CD4-positive, alpha-beta T cell treated with Interleukin-10 for 1 hour (primary cell): ENCODE data around the gene MAP2.
"Not testable (repeated sequence)": the region's sequence is repeated elsewhere in the genome, so short reads cannot be mapped to it uniquely, and the experiment has no call there.

ENCODE experiments used
- DNase-seq: peaks from one replicate; pipeline ENCODE4 v3.0.0-alpha.2; 2020

MAP2 gene

DNA sequence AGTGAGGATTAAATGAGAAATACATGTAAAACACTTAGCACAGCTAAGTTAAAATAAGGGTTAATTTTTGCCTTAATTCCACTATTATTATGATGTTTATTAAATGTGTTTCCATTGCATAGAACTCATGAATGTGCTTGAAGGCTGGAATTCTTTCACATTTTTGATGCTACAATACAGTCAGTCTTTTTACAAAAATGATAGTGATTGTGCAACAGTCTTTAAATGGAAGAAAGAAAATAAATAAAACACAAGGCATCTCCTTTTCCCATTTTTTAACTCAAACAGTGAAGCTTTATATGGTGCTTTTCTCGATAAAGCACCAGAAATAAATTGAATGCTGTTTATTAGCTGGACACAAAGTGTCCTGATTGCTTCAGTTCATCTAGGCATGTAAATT lies 123.9 kb downstream of the MAP2 start:
- DNase-seq = no peak

DNA sequence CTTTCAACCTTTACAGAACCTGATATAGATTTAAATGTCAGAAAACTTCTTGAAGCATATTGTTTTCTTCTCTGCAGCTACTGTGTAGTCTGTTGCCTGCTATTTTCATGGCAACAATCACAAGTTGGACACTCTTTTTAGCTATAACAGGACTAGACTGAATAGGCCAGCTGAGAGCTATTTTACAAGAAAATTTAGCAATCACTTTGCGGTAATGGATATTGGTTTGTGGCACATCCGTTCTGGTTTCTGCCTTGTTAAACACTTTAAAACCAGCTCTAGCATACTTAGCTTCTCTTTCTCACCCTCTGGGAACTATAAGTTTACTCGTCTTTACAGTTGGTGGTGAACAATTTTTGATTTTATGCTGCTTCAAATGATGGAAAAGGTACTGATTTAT lies 125.7 kb downstream of the MAP2 start:
- no peak for DNase-seq

DNA sequence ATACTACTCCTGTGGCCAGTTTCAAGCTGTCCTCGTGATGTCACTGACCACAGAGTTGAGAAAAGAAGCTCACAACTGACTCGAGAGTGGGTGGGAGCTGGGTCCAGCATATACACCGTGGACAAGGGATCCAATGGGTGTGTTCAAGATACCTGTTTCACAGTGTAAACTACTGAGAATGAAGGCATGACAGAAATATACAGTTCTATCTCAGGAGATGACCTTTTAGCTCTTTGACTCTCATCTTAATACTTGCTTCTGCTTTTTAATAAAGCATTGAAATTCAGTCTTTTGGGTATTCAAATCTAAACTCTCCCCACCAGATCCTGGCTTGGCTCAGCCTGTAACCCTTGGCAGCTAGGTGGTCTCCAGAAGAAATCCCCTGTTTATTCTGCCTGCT lies 130.1 kb downstream of the MAP2 start:
- no peak for DNase-seq

DNA sequence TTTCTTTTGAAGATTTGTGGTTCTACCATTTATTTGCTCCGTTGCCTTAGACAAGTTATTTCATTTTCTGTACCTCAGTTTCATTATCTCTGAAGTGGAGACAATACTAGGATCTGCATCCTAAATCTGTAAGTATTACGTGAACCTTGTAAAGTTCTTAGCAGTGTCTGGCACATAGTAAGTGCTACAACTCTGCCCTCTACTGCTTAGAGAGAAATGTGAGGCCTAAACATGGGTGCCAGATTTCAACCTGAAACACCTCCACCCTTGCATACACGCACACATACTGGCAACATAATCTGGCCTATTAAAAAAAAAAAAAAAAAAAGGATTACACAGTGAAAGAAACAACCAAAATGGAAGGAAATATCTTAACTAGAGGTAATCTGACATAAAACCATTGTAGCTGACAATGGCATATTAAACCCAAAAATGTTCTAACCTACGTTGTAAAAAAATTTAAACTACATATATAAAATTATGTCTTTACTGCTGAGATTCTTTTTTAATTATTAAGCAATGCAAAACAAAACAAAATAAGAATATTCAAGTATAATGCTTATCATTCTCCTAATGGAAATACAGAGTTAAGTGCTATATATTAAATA lies 132.6 kb downstream of the MAP2 start:
- DNase-seq = no peak

DNA sequence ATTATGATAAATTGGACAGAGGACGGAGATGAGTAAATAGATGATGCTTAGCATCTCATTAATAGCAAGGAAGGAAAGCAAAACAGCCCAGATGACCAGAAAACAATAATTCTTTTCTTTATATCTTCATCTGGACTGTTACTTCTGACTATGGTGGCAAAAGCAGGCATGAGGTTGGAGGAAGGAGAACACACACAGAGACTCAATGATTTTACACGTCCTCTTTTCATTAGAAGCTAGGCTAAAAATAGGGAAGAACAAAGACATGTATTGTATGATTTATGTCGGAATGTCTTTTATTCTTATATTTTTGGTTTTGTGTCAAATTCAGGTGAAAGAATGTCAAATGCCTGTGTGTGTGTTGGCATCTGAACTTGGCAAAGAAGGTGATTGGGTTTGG lies 137.1 kb downstream of the MAP2 start:
- no peak for DNase-seq

DNA sequence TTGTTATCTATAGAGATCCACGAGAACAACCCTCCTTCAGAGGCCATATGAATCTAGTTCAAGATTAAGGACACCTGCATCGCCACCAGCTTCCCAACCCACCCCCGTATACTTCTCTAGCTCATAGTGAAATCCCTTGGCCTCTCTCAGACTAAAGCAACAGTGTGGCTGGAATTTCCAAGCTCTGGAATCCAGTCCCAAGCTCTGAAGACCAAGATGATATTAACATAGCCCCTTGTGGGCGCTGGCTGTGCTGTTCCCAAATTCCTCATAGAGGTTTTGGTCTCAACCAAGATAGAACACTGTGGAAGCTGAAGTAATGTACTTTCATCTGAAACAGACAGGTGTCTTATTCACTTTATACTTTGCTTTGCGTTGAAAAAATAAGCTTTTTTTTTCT lies 139.6 kb downstream of the MAP2 start:
- DNase-seq = no peak

DNA sequence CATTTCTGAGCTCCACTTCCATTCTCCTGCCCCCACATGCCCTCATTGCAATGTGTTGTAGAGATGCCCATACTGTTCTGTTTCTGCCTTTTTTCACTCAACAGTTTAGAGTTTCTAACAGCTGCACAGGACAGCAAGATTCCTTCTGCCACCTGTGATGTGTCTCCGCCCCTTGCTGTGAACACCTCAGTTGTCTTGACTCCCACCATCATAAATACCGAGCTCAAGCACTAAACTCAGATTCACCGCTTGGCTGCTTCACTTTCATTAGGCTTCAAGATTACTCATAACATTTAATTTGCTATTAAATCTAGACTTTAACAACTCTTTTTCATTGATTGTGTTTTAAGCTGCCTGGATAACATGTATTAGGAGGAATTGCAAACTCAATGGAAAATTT lies 141.0 kb downstream of the MAP2 start:
- no peak for DNase-seq

DNA sequence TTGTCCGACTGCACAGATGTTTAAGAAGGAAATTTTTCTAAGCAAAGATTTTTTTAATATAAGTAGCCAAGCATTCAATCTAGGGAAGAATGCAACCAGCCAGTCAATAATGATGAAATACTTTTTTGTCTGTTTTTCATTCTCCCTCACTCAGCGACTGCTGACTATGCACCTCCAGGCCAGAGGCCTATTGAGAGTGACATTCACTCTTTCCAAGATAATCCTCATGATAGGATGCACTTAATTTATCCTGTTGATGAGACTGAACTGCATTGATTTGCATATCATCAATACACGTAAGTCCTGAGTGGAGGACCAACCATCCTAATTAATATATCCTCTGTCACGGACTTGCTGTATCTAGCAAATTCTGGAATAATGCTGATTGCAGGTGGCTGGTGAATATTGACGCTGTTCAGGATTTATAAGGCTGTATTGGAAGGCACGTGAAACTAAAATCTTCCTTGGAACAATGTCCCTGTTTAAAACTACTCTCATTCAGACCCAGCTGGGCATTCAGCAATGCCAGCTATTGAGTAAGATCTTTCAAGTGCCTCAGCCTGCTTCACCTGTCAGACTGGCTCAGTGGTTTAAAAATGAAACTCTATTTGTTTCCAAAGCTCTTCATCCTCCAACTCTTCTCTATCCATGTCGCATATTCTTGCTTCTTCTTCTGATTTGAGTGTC lies 142.2 kb downstream of the MAP2 start:
- no peak for DNase-seq

DNA sequence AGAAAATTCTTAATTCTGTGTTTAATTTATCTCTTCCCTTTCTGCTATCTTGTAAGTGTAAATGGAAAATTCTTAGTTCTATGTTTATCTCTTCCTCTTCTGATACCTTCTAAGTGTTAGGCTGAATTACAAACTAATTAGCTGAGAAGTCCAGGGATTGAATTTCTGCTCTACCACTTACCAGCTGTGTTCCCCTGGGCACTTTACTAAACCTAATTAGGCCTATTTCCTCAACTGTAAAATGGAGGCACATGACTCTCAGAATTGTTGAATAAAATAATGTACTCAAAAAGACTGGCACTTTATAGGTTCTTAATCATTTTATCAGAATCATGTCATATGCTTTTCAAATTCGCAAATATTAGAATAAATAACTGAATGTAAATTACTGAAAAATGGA lies 146.3 kb downstream of the MAP2 start:
- DNase-seq = no peak

DNA sequence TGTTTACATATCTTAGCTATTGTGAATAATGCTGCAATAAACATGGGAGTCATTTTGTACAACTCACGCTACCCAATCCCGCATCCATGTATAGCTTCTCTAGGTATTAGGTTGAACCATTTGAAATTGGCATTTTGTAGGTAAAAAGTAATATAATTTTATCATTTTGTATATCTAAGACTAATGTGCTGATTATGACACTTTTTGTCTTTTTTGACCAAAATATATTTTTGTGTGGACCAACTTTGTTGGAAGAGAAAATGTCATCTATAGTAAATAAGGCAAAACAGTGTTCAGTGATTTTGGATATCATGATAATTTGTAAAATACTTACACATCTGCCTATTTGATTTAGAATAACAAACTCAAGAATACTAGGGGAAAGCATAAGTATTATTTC lies 150.7 kb downstream of the MAP2 start:
- no peak for DNase-seq

DNA sequence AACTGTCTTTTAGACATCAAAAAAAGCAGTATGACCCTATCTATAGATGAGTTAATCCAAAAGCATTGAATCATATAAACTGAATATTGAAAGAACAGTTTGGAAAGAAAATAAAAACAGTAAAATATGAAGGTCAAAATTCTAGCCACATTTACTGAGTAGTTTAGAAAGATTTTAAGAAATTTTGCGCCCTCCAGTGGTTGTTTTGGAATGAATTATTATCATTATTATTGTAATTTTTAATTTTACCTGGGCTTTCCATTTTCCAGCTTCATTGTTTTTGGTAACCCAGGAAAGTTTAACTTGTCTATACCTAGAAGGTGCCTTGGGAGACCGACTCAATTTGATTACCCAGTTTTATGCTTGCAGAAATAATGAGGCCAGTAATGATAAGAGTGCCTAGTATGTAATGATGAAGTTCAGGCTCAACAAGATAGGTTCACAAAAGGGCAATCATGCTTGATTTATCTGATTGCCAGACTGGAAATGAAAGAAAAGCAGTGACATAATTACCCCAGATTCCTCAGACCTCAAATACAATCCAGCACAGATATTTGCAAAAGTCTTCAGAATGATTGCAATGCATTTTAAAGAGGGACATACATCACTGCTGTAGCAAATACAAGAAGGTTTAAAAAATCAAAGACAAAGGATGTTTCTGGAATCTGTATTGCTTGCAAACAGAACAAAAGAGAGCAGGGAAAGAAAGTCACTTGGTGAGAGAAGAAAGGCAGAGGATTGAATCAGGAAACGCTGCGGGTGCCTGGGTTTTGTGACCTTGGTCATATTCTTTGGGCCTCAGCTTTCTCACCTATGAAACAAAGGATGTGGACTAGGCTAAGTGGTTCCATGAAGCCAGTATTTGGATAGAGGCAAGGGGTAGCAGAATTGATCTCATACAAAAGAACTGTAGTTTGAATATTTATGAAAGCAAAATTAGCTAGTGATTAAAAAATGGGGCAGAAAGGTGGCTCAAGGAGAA lies 153.8 kb downstream of the MAP2 start:
- no peak for DNase-seq

DNA sequence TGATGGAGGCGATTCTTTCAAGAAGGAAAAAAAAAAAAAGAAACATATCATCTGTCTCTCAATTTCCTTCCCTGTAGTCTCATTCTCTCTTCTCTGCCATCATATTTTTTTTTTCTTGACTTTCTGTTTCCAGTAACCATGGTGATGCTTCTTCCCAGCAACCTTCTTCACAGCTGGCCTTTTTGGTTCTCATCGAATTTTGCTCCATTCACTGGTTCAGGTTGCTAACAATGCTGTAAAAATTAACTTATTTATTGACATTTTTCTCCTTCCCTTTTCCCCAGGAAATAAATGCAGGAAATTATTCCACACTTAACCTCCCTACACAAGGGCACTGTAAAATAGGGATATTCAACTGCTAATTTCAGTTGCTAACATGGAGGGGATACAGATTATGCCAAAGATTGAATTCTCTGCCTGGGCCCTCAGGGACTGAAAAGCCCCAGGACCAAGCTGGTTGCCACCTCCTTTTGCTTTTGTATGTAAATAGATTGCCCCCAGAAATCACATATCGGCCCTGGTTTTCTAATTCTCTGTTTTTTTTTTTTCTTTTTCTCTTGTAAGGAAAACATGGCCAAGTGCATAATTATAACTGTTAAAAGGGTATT lies 154.7 kb downstream of the MAP2 start:
- no peak for DNase-seq

DNA sequence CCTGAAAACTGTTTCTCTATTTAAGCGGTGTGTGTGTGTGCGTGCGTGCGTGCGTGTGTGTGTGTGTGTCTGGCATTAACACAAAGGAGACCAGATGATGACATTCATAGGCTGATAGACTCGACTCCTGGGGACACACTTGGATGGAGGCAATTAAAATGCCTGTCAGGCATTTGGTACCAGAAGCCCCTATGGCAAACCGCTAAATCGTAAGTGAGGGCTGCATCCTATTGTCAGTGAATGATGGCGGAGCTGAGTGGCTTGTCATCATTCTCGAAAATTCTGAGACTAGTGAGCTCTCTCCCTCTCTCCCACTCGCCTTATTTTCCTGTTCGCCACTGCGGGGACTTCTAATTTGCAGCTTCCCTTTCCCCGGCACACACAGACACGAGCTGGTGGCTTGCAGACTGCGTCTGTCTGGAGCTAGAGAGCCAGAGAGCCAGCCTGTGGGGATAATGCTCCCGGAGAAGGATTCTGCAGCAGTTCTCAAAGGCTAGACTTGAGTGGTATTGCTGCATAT lies 155.4 kb downstream of the MAP2 start:
- no peak for DNase-seq

DNA sequence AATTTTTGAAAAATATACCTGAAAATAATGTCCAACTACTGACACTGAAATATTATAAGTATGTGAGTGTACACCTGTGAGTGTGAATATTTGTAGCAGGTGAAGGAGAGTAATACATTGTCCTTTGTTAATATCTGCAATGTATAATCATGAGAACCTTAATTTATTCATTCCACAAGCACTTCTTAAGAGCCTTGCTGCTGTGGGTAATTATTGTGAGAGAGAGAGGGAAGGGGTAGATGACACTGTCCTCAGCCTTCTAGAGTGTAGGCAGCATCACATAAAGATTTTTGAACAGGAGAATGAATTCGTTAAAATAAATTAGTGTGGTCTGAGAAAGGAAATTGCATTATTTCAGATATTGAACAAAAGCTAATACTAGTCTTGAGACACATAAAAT lies 157.2 kb downstream of the MAP2 start:
- no peak for DNase-seq

DNA sequence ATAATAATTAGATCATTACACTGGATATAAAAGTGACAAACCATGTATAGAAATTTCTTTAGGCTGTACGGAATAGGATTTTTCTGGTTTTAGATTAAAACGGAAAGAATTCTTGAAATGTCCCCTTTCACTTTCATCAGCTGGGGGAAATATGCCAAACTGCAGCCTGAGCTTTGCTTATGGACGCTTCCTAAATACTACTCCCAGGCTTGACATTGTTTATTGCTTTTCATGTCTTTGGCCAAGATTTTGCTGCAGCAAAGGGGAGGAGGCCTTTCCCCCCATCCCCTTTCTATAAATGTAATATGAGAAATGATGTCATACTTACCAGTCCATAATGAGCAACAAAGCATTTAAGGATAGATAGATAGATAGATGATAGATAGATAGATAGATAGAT lies 158.4 kb downstream of the MAP2 start:
- no peak for DNase-seq

DNA sequence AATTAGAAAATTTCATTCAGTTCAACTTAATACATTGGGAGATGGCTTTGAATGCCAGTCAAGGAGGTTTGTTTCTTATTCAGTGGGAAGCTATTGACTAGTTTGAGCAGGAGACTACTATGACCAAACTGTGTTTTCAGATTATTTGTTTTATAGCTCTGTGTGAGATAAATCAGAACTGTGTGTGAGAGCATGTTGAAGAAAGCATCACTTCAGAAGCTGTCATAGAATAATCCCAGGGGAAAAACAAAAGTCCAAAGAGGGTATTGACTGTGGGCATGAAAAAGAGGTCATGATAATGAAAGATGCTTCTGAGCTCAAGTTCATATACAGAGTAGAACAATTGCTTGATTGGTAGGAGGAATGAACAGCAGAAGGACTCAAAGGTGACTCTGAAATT lies 160.6 kb downstream of the MAP2 start:
- no peak for DNase-seq

DNA sequence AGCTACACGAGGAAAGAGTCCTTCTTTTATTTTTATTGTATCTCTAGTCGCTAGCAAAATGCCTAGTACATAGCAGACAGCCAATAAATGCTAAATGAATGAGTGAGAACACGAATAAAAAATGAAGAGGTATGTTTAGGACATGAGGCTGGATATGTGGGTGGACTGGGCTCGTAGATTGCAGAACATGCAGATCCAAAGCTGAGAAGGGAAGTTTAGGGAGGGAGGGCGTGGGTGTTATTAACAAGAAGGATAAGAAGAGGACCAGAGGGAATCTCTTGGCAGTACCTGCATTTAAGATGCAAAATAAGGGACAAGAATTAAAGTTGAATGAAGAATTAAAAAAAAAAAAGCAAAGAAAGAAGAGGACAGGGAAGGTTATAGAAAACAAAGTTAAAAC lies 161.1 kb downstream of the MAP2 start:
- DNase-seq = no peak

DNA sequence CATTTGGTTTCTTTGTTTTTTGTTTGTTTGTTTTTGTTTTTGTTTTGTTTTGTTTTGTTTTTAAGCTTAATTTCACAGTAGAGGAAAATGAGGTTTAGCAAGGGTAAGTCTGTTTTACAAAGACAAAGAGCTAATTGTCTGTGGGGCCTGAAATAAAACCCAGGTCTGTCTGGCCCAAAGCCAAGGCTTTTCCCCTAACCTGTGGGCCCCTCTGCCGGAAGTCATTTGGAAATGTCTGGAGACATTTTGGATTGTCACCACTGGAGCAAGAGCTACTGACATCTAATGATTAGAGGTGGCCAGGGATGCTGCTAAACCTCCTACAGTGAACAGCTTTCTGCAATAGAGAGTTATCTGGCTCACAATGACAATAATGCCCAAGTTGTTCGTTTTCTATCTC lies 167.2 kb downstream of the MAP2 start:
- no peak for DNase-seq

DNA sequence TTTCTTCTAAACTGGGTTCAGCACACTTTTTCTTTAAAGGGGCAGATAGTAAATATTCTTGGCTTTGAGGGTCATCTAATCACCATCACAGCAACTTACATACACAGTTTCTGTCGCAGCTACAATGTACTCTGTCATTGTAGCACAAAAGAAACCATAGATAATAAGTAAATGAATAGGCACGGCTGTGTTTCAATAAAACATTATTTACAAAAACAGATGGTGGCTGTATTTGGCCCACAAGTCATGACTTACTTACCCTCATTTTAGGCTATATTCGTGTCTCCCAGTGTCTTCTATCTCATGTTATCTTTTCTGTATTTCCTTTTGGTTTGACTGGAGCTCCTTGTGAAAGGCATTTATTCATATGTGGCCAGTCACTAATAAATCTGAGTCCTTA lies 168.3 kb downstream of the MAP2 start:
- no peak for DNase-seq

DNA sequence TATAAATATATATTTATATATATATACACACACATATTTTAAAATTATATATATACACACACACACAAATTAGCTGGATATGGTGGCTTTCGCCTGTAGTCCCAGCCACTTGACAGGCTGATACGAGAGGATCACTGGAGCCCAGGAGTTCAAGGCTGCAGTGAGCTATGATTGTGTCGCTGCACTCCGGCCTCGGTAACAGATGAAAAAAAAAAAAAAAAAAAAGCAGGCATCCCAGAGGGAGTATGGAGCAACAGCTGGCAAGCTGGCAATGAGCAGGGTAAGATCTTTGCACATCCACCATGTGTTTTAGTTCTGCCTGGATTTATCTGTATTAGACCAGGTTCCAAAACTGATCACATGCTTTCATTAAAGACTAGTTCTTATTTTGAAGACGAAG lies 170.1 kb downstream of the MAP2 start:
- DNase-seq = no peak

DNA sequence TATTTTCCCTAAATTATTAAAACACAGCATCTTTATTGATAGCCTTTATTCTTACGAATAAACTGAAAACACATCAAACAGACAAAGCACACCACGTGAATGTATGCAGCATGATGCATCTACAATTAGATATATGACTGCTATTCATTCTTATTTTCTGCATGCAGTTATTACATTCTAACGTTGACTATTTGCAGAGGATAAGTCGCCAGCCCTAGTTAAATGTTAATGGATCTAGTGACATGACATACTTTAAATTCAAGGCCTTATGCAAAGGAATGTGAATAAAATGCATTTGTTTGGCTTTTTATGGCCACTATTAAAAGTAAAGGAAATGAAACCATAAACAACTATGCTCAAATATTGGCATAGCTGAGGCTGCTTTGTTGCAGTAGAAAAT lies 172.4 kb downstream of the MAP2 start:
- DNase-seq = no peak

DNA sequence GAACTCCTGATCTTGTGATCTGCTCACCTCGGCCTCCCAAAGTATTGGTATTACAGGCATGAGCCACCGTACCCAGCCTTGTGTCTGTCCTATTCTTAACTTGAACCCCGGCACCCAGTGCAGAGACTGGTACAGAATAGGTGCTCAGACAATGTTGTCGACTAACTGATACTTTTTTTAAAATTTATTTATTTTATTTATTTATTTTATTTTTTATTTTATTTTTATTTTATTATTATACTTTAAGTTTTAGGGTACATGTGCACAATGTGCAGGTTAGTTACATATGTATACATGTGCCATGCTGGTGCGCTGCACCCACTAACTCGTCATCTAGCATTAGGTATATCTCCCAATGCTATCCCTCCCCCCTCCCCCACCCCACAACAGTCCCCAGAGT lies 174.4 kb downstream of the MAP2 start:
- not testable (repeated sequence) for DNase-seq
